Upper lobe of left lung (tissue), 6 donors: Measurements from ENCODE around the gene RFX1. TPM values are rescaled to one million over a fixed set of nuclear protein-coding genes. Genes with fewer than 3 reads are reported as not detected.

Experiments
- ATAC-seq, 2 donors: fragments of 200-7000 bp; cut with Tn5 transposase; one replicate each; pipeline ENCODE4 v1.9.1; 2022; ENCODE audit warnings: mild to moderate bottlenecking in 2 of 2, moderate library complexity in 2 of 2; ENCODE audit not compliant: low FRiP score in 2 of 2
- DNase-seq, 2 donors: peaks; one replicate each; pipeline ENCODE4 v3.0.0-alpha.2; 2019 to 2020
- H3K27ac ChIP-seq, 4 donors: fragments of 200-600 bp; sonication (generic); one replicate each; pipeline ENCODE4 v1.5.1; 2016 to 2019
- H3K27me3 ChIP-seq, 4 donors: fragments of 200-600 bp; sonication (generic); one replicate each; pipeline ENCODE4 v1.5.1; 2017 to 2019
- H3K36me3 ChIP-seq, 4 donors: fragments of 200-600 bp; sonication (generic); one replicate each; pipeline ENCODE4 v1.5.1; 2016 to 2019
- H3K4me1 ChIP-seq, 4 donors: fragments of 200-600 bp; sonication (generic); one replicate each; pipeline ENCODE4 v1.5.1; 2018 to 2019
- H3K4me3 ChIP-seq, 4 donors: fragments of 200-600 bp; sonication (generic); one replicate each; pipeline ENCODE4 v1.5.1; 2017 to 2019; ENCODE audit warnings: mild to moderate bottlenecking in 2 of 4, moderate library complexity in 1 of 4
- H3K9me3 ChIP-seq, 4 donors: fragments of 200-600 bp; sonication (generic); one replicate each; pipeline ENCODE4 v1.5.1; 2018 to 2019
- EP300 ChIP-seq, 4 donors: sonication (generic); formaldehyde crosslinking; IDR thresholded peaks; one replicate each; pipeline ENCODE4 v1.5.1; 2017; ENCODE audit warnings: antibody characterized with exemption in 4 of 4, control low read depth in 2 of 4
- POLR2A ChIP-seq, 4 donors: fragments of 450-650 bp; IDR thresholded peaks; one replicate each; pipeline ENCODE4 v1.5.1; 2016 to 2017; ENCODE audit warnings: antibody characterized with exemption in 4 of 4, mild to moderate bottlenecking in 2 of 4
- POLR2AphosphoS5 ChIP-seq, 2 donors: sonication (generic); formaldehyde crosslinking; IDR thresholded peaks; one replicate each; pipeline ENCODE4 v1.5.1; 2017; ENCODE audit warnings: antibody characterized with exemption in 2 of 2
- WGBS, 2 donors: methylation state at CpG; one replicate each; pipeline ENCODE4 v1.1.5; 2017 to 2018; 5-methylcytosine and 5-hydroxymethylcytosine counted together
- total RNA-seq, 6 donors: library from RNA; depleted of rRNA in 4 of 6; stranded (reverse); fragments of >200 nt in 4 of 6; gene quantifications; one replicate each; pipeline versions ENCODE4 v1.1.0 to v1.2.1, GENCODE V29; 2016 to 2021
- TF ChIP-seq, protein P1 (sequence below), 6 experiments: fragments of 450-650 bp in 4 of 6; fragments of 200-600 bp in 2 of 6; sonication (generic) in 2 of 6; IDR thresholded peaks; one replicate each; pipeline ENCODE4 v1.5.1; 2016 to 2019; ENCODE audit warnings: antibody characterized with exemption in 6 of 6
- donor health status: DM: no; HTN: no; CAD: no; lungs with moderate emphysema.
- donor health status: DM: no; HTN: yes; CAD: no; lungs with severe emphysema.

RFX1 gene
- total RNA-seq, 6 donors from 2014 or later, result 6.0 to 22.3 (median 15.5) TPM

DNA sequence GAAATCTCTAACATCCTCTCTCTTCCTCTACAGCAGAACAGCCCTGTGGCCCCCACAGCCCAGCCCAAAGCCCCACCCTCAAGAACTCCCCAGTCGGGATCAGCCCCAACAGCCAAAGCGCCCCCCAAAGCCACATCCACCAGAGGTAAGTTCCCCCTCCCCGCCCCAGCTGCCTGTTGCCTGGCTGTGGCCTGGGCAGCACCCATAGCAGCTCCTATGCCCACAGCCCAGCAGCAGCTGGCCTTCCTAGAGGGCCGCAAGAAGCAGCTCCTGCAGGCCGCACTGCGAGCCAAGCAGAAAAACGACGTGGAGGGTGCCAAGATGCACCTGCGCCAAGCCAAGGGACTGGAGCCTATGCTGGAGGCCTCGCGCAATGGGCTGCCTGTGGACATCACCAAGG is 85.6 kb downstream of the RFX1 start:
- Histone ChIP-seq H3K27me3 (no peaks in the 10 kb centered on the region), H3K4me1 (peaks cover 0 to 16% (median 7%) of the 10 kb centered on the region in 4 donors), H3K36me3 (peaks cover 8 to 89% (median 57%) of the 10 kb centered on the region in 4 donors), H3K27ac (no peak overlapping the region), H3K4me3 (no peak overlapping the region), H3K9me3 (peaks cover 0 to 5% (median 2%) of the 10 kb centered on the region in 4 donors)
- ATAC-seq (no peak), DNase-seq (peak in 1 of 2 donors; percentile 54)
- no peak for TF ChIP-seq EP300 (IDR thresholded peaks at IDR 0.05)
- TF ChIP-seq POLR2A (IDR thresholded peaks at IDR 0.05), result no peak
- TF ChIP-seq, protein P1, sequence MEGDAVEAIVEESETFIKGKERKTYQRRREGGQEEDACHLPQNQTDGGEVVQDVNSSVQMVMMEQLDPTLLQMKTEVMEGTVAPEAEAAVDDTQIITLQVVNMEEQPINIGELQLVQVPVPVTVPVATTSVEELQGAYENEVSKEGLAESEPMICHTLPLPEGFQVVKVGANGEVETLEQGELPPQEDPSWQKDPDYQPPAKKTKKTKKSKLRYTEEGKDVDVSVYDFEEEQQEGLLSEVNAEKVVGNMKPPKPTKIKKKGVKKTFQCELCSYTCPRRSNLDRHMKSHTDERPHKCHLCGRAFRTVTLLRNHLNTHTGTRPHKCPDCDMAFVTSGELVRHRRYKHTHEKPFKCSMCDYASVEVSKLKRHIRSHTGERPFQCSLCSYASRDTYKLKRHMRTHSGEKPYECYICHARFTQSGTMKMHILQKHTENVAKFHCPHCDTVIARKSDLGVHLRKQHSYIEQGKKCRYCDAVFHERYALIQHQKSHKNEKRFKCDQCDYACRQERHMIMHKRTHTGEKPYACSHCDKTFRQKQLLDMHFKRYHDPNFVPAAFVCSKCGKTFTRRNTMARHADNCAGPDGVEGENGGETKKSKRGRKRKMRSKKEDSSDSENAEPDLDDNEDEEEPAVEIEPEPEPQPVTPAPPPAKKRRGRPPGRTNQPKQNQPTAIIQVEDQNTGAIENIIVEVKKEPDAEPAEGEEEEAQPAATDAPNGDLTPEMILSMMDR (IDR thresholded peaks at IDR 0.05), result no peak
- no peak for TF ChIP-seq POLR2AphosphoS5 (IDR thresholded peaks at IDR 0.05)
- 97 to 100% methylated on average over 2 to 11 of the region's 11 CpGs for WGBS, 2 donors

DNA sequence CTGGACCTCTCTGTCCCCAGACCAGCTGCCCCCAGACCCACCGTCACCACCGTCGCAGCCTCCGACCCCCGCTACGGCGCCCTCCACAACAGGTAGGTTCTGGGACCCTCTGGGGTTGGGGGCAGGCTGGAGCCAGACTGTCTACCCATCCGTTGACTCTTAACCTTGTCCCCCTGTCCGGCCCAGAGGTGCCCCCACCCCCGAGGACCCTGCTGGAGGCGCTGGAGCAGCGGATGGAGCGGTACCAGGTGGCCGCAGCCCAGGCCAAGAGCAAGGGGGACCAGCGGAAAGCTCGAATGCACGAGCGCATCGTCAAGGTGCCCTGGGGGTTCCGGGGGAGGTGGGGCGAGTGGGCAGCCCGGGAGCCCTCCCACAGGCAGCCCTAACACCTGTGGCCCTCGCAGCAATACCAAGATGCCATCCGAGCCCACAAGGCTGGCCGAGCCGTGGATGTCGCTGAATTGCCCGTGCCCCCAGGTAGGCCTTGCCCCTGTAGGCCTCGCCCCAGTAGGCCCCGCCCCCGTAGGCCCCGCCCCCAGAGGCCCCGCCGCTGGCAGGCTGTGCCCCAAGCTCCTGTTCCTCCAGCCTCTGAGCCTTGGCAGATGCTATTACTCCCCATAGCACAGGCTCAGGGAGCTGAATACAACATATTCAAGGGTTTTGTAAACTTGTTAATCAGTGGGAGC is 87.3 kb downstream of the RFX1 start:
- peak overlapping the region in 1 of 4 donors; percentile 43 for H3K27ac ChIP-seq
- 94 to 96% methylated on average over 24 to 31 of the region's 34 CpGs for WGBS, 2 donors
- no peaks in the 10 kb centered on the region for H3K27me3 ChIP-seq
- H3K4me1 ChIP-seq, result peaks cover 0 to 16% (median 7%) of the 10 kb centered on the region in 4 donors
- peaks cover 0 to 5% (median 2%) of the 10 kb centered on the region in 4 donors for H3K9me3 ChIP-seq
- H3K4me3 ChIP-seq, result no peak overlapping the region
- DNase-seq, result peak in 1 of 2 donors; percentile 74
- ATAC-seq, result no peak
- H3K36me3 ChIP-seq, result peaks cover 20 to 89% (median 65%) of the 10 kb centered on the region in 4 donors
- TF ChIP-seq EP300 (IDR thresholded peaks at IDR 0.05) (no peak), POLR2AphosphoS5 (IDR thresholded peaks at IDR 0.05) (no peak), POLR2A (IDR thresholded peaks at IDR 0.05) (no peak)
- TF ChIP-seq, protein P1 (IDR thresholded peaks at IDR 0.05), result no peak

DNA sequence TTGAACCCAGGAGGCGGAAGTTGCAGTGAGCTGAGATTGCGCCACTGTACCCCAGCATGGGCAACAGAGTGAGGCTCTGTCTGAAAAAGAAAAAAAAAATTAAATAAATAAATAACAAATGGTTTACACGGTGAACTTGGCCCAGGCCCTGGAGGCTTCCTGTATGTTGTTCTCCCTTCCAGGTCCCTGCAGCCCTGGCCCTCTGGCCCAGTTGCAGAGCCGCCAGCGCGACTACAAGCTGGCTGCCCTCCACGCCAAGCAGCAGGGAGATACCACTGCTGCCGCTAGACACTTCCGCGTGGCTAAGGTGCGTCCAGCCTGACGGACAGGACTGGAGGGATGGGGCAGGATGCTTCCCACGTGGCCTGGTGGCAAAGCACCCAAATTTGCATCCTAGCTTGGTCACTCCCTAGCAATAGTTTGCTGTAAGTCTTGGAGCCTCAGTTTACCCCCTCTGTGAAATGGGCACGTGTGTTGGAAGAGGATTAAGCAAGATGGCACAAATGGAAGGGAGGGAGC is 88.2 kb downstream of the RFX1 start:
- peaks cover 25 to 90% (median 66%) of the 10 kb centered on the region in 4 donors for H3K36me3 ChIP-seq
- H3K4me3 ChIP-seq, result no peak overlapping the region
- peak overlapping the region in 1 of 4 donors; percentile 43 for H3K27ac ChIP-seq
- peaks cover 0 to 16% (median 7%) of the 10 kb centered on the region in 4 donors for H3K4me1 ChIP-seq
- DNase-seq (no peak), ATAC-seq (no peak)
- H3K9me3 ChIP-seq, result peaks cover 0 to 5% (median 2%) of the 10 kb centered on the region in 4 donors
- H3K27me3 ChIP-seq, result no peaks in the 10 kb centered on the region
- TF ChIP-seq EP300 (IDR thresholded peaks at IDR 0.05) (no peak), POLR2AphosphoS5 (IDR thresholded peaks at IDR 0.05) (no peak), POLR2A (IDR thresholded peaks at IDR 0.05) (no peak)
- TF ChIP-seq, protein P1 (IDR thresholded peaks at IDR 0.05), result no peak
- 65 to 69% methylated on average over 10 to 14 of the region's 14 CpGs for WGBS, 2 donors

DNA sequence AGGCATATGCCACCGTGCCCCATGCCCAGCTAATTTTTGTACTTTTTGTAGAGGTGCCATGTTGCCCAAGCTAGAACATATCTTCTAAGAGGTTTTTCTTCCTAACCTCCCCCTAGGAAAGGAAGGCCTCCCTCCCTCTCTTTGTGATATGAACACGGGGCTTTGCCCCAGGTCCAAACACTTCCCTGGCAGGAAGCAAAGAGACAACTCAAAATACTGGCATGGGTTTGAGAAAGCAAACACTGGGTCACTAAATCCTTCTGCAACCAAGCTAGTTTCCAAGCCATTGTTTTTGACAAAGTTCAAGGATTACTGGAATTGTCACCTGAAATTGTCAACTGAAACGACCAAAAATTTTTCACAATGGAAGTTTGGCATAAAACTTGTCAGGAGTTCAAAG is 91.3 kb downstream of the RFX1 start:
- H3K36me3 ChIP-seq, result peaks cover 22 to 79% (median 64%) of the 10 kb centered on the region in 4 donors
- no peak overlapping the region for H3K27ac ChIP-seq
- TF ChIP-seq, protein P1 (IDR thresholded peaks at IDR 0.05), result no peak
- TF ChIP-seq POLR2AphosphoS5 (IDR thresholded peaks at IDR 0.05) (no peak), POLR2A (IDR thresholded peaks at IDR 0.05) (no peak), EP300 (IDR thresholded peaks at IDR 0.05) (no peak)
- ATAC-seq (no peak), DNase-seq (no peak)
- WGBS, 2 donors, result 81 to 84% methylated on average over 3 of the region's 3 CpGs
- H3K4me1 ChIP-seq, result peaks cover 0 to 16% (median 7%) of the 10 kb centered on the region in 4 donors
- H3K4me3 ChIP-seq, result no peak overlapping the region
- H3K9me3 ChIP-seq, result no peaks in the 10 kb centered on the region
- no peaks in the 10 kb centered on the region for H3K27me3 ChIP-seq
